Stimulated activated naive B cell treated with anti-CD40 and anti-IgM and Interleukin-4, amounts not matched to agents 10 μg/mL and 1 μg/mL and 100 μg/mL, for 72 hours (primary cell): ENCODE measurements around the gene HMHB1.

Experiments used
- ATAC-seq, 2 donors: fragments of 150-1000 bp; cut with Tn5 transposase; replicated peaks; 2 replicates each; pipeline ENCODE4 v1.10.0; 2021; ENCODE audit warnings: moderate library complexity in 1 of 2
- DNase-seq: peaks from one replicate; pipeline ENCODE4 v3.0.0; 2021
- H3K27ac Mint-ChIP-seq: one replicate; pipeline ENCODE4 v1.8.0; 2022; ENCODE audit warnings: mild to moderate bottlenecking, mixed read lengths
- H3K27me3 Mint-ChIP-seq, 2 donors: one replicate each; pipeline ENCODE4 v1.8.0; 2022; ENCODE audit warnings: mixed read lengths in 2 of 2
- H3K36me3 Mint-ChIP-seq, 2 donors: one replicate each; pipeline ENCODE4 v1.8.0; 2022; ENCODE audit warnings: mixed read lengths in 2 of 2, mild to moderate bottlenecking in 1 of 2
- H3K4me1 Mint-ChIP-seq, 2 donors: one replicate each; pipeline ENCODE4 v1.8.0; 2022; ENCODE audit warnings: mixed read lengths in 2 of 2, mild to moderate bottlenecking in 1 of 2
- H3K4me3 Mint-ChIP-seq, 2 donors: one replicate each; pipeline ENCODE4 v1.8.0; 2022; ENCODE audit warnings: mild to moderate bottlenecking in 2 of 2, mixed read lengths in 2 of 2, moderate library complexity in 1 of 2
- H3K9me3 Mint-ChIP-seq, 2 donors: one replicate each; pipeline ENCODE4 v1.8.0; 2022; ENCODE audit warnings: mixed read lengths in 2 of 2, mild to moderate bottlenecking in 1 of 2

Gene HMHB1

GRCh38 chr5:143824851-143825720 lies 13.1 kb downstream of the HMHB1 start:
- DNase-seq, result peak; percentile 74
- peak; percentile 98 for ATAC-seq
- no peaks in the 10 kb centered on the region for H3K36me3 Mint-ChIP-seq
- peaks cover 9 to 11% of the 10 kb centered on the region in 2 donors for H3K4me1 Mint-ChIP-seq
- H3K4me3 Mint-ChIP-seq, result no peak overlapping the region
- H3K27me3 Mint-ChIP-seq, result no peaks in the 10 kb centered on the region
- H3K27ac Mint-ChIP-seq, result no peak overlapping the region
- H3K9me3 Mint-ChIP-seq, result no peaks in the 10 kb centered on the region

GRCh38 chr5:143826951-143827444 lies 15.0 kb downstream of the HMHB1 start:
- no peaks in the 10 kb centered on the region for H3K27me3 Mint-ChIP-seq
- no peak overlapping the region for H3K4me3 Mint-ChIP-seq
- no peaks in the 10 kb centered on the region for H3K9me3 Mint-ChIP-seq
- no peak overlapping the region for H3K27ac Mint-ChIP-seq
- H3K36me3 Mint-ChIP-seq, result no peaks in the 10 kb centered on the region
- DNase-seq, result no peak
- ATAC-seq, result peak; percentile 42 to 56
- H3K4me1 Mint-ChIP-seq, result peaks cover 5% of the 10 kb centered on the region in 2 donors

DNA sequence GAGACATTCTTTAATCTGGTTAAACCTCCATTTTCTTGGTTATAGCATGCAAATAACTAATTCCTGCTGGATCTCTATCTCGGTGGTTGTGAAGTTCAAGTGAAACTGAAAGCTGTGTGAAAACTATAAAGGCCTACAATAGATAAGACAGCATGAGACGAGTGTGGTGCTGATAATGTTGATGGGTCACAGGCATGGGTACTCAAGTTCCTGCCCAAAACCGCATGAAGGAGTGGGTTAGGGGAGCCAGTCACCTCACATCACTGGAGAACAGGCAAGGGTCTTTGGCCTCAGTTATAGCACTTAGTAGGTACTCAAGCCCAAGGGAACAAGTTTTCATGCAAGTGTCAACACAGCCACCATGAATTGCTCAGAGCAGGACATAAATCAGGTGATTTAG lies 16.7 kb downstream of the HMHB1 start:
- no peak for ATAC-seq
- Mint-ChIP-seq H3K9me3 (no peaks in the 10 kb centered on the region), H3K4me1 (peaks cover 5% of the 10 kb centered on the region in 2 donors), H3K27me3 (no peaks in the 10 kb centered on the region), H3K4me3 (no peak overlapping the region), H3K36me3 (no peaks in the 10 kb centered on the region), H3K27ac (peak overlapping the region; percentile 44)
- no peak for DNase-seq

DNA sequence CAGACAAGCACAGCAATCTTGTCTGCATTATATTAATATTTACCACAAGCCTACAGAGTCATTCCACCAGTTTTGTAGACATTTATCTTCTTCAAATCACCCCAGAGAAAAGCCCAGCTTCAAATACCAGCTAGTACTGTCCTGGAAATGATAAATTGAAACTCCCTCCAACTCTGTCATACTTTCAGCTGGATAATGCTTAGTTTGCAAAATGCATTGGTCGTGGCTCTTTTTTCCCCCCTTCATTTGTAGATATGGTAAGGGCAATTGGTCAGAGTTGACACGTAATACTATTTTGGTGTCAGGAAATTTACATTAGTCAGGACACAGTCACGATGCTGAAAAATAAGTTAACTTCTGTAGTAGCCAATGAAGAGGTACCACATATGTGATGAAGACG lies 21.2 kb downstream of the HMHB1 start:
- H3K4me3 Mint-ChIP-seq, result no peak overlapping the region
- H3K9me3 Mint-ChIP-seq, result no peaks in the 10 kb centered on the region
- peaks cover 5% of the 10 kb centered on the region in 2 donors for H3K4me1 Mint-ChIP-seq
- DNase-seq (no peak), ATAC-seq (no peak)
- H3K36me3 Mint-ChIP-seq, result no peaks in the 10 kb centered on the region
- H3K27ac Mint-ChIP-seq, result no peak overlapping the region
- H3K27me3 Mint-ChIP-seq, result no peaks in the 10 kb centered on the region

- Mint-ChIP-seq H3K4me3 (no peak overlapping the region), H3K27ac (no peak overlapping the region), H3K9me3 (no peaks in the 10 kb centered on the region), H3K27me3 (no peaks in the 10 kb centered on the region), H3K36me3 (no peaks in the 10 kb centered on the region), H3K4me1 (no peaks in the 10 kb centered on the region)
- ATAC-seq (no peak), DNase-seq (no peak)
Measured at GRCh38 chr5:143835251-143835650, 23.3 kb downstream of the HMHB1 start.

- H3K27ac Mint-ChIP-seq, result no peak overlapping the region
- H3K4me3 Mint-ChIP-seq, result no peak overlapping the region
- no peaks in the 10 kb centered on the region for H3K27me3 Mint-ChIP-seq
- H3K4me1 Mint-ChIP-seq, result no peaks in the 10 kb centered on the region
- DNase-seq (no peak), ATAC-seq (no peak)
- no peaks in the 10 kb centered on the region for H3K36me3 Mint-ChIP-seq
- no peaks in the 10 kb centered on the region for H3K9me3 Mint-ChIP-seq
Measured at GRCh38 chr5:143836161-143836725, 24.3 kb downstream of the HMHB1 start.

DNA sequence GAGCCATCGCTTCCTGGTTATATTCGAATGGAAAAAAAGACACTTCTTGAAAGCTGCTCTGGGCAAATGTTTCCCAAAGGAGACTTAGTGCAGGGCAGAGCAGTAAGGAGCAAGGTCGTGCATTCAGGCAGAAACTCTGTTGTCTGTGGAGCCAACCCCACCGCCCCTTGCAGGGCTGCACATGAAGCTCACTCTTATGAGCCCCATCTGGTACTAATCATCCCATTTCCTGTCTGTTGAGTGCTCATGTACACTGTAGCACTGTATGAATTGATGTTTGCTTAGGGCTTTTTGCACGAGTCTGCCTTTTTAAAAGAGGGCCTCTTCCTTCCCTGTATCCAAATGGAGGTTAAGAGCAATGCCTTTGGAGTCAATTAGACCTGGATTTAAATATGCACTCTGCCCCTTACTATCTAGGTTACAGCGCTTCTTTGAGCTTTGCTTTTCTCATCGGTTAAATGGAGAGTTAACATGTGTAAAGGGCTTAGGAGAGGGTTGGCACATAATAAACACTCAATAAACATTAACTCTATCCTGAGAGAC lies 25.4 kb downstream of the HMHB1 start:
- ATAC-seq (no peak), DNase-seq (no peak)
- Mint-ChIP-seq H3K4me3 (no peak overlapping the region), H3K27ac (no peak overlapping the region), H3K4me1 (no peaks in the 10 kb centered on the region), H3K9me3 (no peaks in the 10 kb centered on the region), H3K36me3 (no peaks in the 10 kb centered on the region), H3K27me3 (no peaks in the 10 kb centered on the region)

DNA sequence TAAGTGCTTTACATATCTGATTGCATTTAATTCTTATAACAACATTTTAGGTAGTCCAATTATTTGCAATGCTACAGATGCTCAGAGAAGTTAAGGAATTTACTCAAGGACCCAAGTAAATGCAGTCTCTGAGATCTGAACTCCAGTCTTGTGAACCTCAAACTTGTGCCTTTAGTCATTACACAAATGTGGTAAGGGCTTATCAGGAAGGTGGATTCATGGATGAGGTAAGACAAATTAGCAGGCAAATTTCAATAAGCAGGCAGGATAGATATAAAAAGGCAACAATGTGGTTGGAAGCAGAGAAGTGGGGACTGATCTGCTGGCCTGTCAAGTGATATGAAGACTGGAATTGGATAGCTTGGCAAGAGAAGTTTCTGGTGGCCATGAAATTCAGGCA lies 29.5 kb downstream of the HMHB1 start:
- no peak overlapping the region for H3K4me3 Mint-ChIP-seq
- H3K36me3 Mint-ChIP-seq, result no peaks in the 10 kb centered on the region
- peaks cover 0 to 6% of the 10 kb centered on the region in 2 donors for H3K27me3 Mint-ChIP-seq
- DNase-seq (no peak), ATAC-seq (no peak)
- no peaks in the 10 kb centered on the region for H3K9me3 Mint-ChIP-seq
- no peaks in the 10 kb centered on the region for H3K4me1 Mint-ChIP-seq
- no peak overlapping the region for H3K27ac Mint-ChIP-seq

- H3K4me1 Mint-ChIP-seq, result no peaks in the 10 kb centered on the region
- no peak overlapping the region for H3K4me3 Mint-ChIP-seq
- no peak overlapping the region for H3K27ac Mint-ChIP-seq
- H3K9me3 Mint-ChIP-seq, result no peaks in the 10 kb centered on the region
- DNase-seq, result no peak
- no peaks in the 10 kb centered on the region for H3K36me3 Mint-ChIP-seq
- H3K27me3 Mint-ChIP-seq, result peaks cover 0 to 6% of the 10 kb centered on the region in 2 donors
- ATAC-seq, result no peak
Measured at GRCh38 chr5:143842920-143843319, 31.0 kb downstream of the HMHB1 start.

- no peaks in the 10 kb centered on the region for H3K9me3 Mint-ChIP-seq
- H3K4me3 Mint-ChIP-seq, result no peak overlapping the region
- DNase-seq (no peak), ATAC-seq (no peak)
- no peaks in the 10 kb centered on the region for H3K36me3 Mint-ChIP-seq
- no peak overlapping the region for H3K27ac Mint-ChIP-seq
- no peaks in the 10 kb centered on the region for H3K4me1 Mint-ChIP-seq
- H3K27me3 Mint-ChIP-seq, result peaks cover 0 to 6% of the 10 kb centered on the region in 2 donors
Measured at GRCh38 chr5:143843461-143843860, 31.5 kb downstream of the HMHB1 start.

DNA sequence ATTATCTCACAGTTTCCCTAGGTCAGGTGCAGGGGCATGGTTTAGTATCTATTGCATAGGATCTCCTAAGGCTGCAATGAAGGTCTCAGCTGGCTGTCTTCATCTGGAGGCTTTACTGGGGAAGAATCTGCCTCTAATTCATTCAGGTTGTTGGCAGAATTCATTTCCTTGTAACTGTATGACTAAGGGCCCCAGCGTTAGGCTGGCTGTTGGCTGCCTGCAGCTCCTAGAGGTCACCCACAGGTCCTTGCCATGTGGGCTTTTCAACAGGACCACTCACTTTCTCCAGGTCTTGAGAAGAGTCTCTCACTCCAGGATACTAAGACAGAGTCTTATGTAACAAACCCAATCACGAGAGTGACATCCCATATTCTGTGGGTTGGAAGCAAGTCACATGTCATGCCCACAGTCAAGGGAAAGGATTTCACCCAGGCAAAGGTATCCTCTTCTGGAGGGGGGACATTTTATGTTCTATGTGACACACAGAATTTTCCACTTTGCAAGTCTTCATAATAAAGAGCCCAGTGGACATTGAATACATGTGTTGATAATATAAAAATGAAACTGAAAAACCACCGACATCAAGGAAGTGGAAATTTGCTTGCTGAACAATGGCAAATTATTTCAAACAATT lies 38.2 kb downstream of the HMHB1 start:
- H3K9me3 Mint-ChIP-seq, result peaks cover 0 to 4% of the 10 kb centered on the region in 2 donors
- H3K27me3 Mint-ChIP-seq, result peaks cover 0 to 4% of the 10 kb centered on the region in 2 donors
- DNase-seq (no peak), ATAC-seq (peak; percentile 56 to 75)
- H3K4me1 Mint-ChIP-seq, result peaks cover 3 to 13% of the 10 kb centered on the region in 2 donors
- peak overlapping the region in 1 of 2 donors; percentile 6 for H3K4me3 Mint-ChIP-seq
- H3K27ac Mint-ChIP-seq, result no peak overlapping the region
- H3K36me3 Mint-ChIP-seq, result peaks cover 0 to 4% of the 10 kb centered on the region in 2 donors

DNA sequence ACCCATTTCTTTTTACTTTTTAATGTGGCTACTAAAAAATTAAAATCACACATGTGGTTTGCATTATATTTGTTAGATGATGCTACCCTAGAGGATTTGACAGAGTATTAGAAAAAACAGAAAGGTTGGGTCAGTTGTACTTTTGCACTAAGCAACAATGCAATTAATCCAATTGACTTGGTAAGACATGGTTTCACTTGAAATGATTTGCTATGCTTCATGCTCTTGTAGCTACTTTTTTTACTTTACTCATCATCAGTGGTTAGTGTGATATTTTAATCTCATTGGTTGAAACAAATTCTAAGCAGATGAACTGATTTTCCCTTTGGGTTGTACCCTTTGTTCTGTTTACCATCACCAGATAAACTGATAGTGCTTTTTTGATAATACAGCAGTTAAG lies 39.4 kb downstream of the HMHB1 start:
- DNase-seq (no peak), ATAC-seq (peak; percentile 42 to 73)
- Mint-ChIP-seq H3K4me3 (no peak overlapping the region), H3K36me3 (peaks cover 0 to 4% of the 10 kb centered on the region in 2 donors), H3K27ac (no peak overlapping the region), H3K4me1 (peaks cover 3 to 13% of the 10 kb centered on the region in 2 donors), H3K9me3 (peaks cover 0 to 4% of the 10 kb centered on the region in 2 donors), H3K27me3 (peaks cover 0 to 4% of the 10 kb centered on the region in 2 donors)

DNA sequence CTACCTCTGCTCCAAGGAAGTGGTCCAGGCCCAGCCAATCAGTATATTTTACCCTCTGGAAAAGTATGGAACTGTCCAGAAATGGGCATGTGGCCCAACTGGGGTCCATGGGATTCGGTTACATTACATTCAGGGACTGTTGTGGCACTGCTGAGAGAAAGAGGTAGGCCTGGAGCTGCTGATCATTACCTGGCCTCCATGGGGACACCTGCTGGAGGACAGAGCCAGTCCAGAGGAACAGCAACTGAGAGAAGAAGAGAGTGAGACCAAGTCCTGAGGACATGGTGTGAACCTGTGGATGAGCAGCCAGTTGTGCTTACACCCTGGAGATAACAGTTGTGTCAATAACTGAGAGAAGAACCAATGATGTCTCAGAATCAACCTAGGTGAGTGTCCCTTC lies 48.2 kb downstream of the HMHB1 start:
- Mint-ChIP-seq H3K36me3 (no peaks in the 10 kb centered on the region), H3K4me3 (no peak overlapping the region), H3K9me3 (peaks cover 0 to 1% of the 10 kb centered on the region in 2 donors), H3K27me3 (no peaks in the 10 kb centered on the region), H3K27ac (no peak overlapping the region), H3K4me1 (peaks cover 4 to 8% of the 10 kb centered on the region in 2 donors)
- ATAC-seq (no peak), DNase-seq (no peak)

DNA sequence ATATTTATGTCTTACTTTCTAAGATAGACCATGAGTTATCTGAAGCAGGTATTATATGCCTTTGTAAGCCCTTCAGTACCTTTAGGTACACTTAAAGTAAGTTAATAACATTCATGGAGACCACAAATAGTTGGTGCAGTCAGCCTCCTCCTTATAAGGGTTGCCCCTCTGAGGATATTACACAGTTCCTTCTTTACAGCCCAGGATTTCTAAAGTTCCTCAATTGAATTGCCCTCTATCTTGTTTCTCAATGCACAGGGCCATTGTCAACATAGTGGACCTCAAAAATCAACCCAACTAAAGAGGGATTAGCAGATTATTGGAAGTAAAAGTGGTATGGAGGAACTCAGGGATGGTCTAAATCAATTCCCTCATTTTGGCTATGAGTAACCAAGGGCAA lies 50.3 kb downstream of the HMHB1 start:
- Mint-ChIP-seq H3K27me3 (no peaks in the 10 kb centered on the region), H3K27ac (no peak overlapping the region)

More for the DNA sequence above, 50.3 kb downstream of the HMHB1 start:
- DNase-seq, result no peak
- Mint-ChIP-seq H3K4me3 (no peak overlapping the region), H3K36me3 (no peaks in the 10 kb centered on the region), H3K9me3 (no peaks in the 10 kb centered on the region), H3K4me1 (peaks cover 4 to 8% of the 10 kb centered on the region in 2 donors)
- ATAC-seq, result no peak
